GM12874 (cell line): ENCODE measurements around the gene RHOF.

Experiments used
- TF ChIP-seq, protein P1 (sequence below): IDR thresholded peaks from 2 replicates; pipeline ENCODE4 v1.5.1; 2011; ENCODE audit warnings: low read depth, mild to moderate bottlenecking, control low read depth, low read length, moderate library complexity; ENCODE audit not compliant: insufficient read depth

RHOF gene

DNA sequence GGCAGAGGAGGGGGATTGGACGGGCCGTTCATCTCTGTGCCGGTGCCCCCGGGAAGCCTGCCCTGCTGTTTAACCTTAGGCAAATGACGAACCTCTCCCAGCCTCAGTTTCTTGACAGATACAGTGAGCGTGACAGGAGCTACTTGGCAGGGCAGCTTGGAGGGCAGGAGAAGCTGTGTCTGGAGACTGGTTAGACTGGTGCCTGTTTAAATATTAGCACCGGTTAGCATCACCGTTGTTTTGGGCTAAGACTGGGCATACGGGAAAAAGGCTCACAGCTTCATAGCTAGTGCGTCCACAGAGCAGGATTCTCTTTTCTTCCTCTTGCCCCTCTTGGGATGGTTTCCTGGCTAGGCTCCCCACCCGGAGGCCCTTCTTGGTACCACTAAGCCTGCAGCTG is 38.7 kb downstream of the RHOF start:
- TF ChIP-seq, protein P1, sequence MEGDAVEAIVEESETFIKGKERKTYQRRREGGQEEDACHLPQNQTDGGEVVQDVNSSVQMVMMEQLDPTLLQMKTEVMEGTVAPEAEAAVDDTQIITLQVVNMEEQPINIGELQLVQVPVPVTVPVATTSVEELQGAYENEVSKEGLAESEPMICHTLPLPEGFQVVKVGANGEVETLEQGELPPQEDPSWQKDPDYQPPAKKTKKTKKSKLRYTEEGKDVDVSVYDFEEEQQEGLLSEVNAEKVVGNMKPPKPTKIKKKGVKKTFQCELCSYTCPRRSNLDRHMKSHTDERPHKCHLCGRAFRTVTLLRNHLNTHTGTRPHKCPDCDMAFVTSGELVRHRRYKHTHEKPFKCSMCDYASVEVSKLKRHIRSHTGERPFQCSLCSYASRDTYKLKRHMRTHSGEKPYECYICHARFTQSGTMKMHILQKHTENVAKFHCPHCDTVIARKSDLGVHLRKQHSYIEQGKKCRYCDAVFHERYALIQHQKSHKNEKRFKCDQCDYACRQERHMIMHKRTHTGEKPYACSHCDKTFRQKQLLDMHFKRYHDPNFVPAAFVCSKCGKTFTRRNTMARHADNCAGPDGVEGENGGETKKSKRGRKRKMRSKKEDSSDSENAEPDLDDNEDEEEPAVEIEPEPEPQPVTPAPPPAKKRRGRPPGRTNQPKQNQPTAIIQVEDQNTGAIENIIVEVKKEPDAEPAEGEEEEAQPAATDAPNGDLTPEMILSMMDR = no peak

DNA sequence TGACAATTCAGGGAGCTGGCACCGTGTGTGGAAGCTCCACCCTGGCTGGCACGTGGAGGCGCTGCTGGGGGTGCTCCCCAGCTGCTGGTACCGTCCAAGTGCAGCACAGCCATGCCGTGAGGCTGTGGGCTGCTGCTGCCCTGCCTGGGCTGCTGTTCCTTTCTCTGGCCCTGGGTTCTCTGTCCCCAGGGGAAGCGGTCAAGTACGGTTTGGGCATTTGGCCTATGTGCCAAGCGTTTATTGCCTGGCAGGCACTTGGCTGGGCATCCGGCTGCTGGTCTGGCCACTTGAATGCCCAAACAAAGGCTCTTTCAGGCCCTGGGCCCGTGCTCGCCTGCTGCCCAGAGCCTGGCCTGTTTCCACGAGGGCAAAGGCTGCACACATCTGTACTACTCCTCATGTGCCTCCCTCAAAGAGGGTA is 39.6 kb downstream of the RHOF start:
- TF ChIP-seq, protein P1 = no peak

DNA sequence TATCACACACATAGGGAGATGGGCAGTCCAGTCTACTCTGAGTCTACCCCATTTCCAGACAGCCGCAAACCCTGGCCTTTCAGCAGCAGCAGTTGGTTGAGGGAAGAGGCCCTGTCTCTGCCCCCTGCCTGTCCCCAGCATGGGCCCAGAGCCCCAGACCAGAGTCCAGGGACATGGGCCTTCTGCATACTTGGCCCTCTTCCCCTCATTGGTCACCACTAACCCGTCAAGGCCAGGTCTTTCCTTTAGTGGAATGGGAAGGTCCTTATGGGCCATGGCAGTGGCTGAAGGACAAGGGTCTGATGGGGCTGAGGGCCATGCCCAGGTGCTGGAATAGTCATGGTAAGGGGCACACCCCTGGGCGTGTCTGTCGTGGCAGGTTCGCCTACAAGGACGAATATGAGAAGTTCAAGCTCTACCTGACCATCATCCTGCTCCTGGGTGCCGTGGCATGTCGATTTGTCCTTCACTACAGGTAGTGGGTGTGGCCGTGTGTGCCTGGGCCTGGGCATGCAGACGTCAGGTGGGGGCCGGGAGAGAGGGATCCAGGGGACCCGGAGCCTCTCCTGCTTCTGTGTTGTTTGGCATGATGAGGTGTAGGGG is 41.6 kb downstream of the RHOF start:
- TF ChIP-seq, protein P1 = no peak

DNA sequence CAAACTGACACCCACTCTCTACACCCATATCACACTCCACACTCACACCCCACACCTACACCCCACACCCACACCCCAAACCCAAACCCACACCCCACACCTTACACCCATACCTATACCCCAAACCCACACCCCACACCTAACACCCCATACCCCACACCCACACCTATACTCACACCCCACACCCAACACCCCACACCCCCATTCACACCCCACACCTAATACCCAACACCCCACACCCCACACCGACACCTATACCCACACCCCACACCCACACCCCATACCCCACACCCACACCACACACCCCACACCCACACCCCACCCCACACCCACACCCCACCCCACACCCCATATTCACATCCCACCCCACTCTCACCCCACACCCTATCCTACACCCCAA is 42.5 kb downstream of the RHOF start:
- TF ChIP-seq, protein P1 = no peak

DNA sequence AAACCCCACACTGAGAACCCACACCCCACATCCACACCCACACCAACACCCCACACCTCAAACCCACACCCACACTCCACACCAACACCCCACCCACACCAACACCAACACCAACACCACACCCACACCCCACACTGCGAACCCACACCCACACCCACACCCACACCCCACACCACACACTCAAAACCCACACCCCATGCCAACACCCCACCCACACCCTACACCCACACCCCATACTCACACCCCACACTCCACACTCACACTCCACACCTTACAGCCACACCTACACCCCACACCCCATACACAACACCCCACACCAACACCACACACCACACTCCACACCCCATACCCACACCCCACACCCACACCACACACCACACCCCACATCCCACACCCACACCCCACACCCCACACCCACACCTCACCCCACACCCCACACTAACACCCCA is 43.0 kb downstream of the RHOF start:
- TF ChIP-seq, protein P1 = no peak

DNA sequence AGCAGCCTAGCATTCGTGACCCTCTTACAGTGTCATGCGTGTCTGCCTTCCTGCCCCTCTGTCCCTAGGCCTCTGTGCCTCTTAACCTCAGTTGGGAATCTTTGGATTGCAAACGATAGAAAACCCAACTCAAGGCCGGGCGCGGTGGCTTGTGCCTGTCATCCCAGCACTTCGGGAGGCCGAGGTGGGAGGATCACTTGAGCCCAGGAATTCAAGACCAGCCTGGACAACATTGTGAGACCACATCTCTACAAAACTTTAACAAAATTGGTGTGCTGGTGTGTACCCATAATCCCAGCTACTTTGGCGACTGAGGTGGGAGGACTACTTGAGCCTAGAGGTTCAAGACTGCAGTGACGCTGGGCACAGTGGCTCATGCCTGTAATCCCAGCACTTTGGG is 44.2 kb downstream of the RHOF start:
- TF ChIP-seq, protein P1 = no peak

DNA sequence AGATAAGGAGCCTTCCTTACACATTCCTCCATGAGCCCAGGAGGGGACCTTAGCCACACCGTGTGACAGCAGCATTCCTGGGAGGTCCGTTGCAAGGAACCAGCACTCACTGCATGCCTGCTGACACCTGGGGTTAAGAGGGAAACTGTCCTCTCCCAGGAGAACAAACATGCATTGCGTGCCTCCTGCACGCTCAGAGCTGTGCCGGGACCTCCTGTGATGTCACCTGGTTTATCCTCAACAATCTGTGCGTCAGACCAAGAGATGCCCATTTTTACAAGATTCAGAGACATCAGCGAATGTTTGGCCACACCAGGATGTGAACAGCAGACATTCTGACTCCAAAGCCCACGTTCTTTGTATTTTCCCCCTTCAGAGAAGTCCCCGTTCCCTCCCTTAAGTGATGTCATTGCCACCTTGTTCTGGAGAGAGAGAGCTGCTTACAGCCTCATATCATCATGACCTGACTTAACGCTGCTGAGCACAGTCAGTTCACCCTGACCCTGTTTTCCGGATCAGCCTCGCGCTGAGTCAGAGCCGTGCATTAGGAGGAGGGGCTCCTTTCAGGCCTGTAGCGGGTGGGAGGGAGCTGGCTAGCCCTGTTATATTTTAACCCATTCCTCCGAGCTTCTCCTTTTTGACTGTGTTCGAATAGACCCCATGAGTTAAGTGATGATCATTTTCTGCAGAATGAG is 44.8 kb downstream of the RHOF start:
- TF ChIP-seq, protein P1 = no peak
